Measurements from ENCODE around the gene PSMD1.

Gene PSMD1

GRCh38 chr2:231036578-231037106, 20.0 kb upstream of the PSMD1 start:
- DNase-seq = no peak

- DNase-seq = no peak
Measured at GRCh38 chr2:231037202-231037730, 19.4 kb upstream of the PSMD1 start, which contains the start of gene C2orf72. Gene C2orf72 (plus strand): TSS chr2:231037523. CDS start chr2:231037566, 43 bp downstream.

GRCh38 chr2:231037731-231038482, 18.8 kb upstream of the PSMD1 start:
- no peak for DNase-seq

GRCh38 chr2:231038483-231039293, 18.0 kb upstream of the PSMD1 start:
- DNase-seq = no peak

GRCh38 chr2:231039294-231039664, 17.4 kb upstream of the PSMD1 start:
- DNase-seq = no peak

- DNase-seq = no peak
Measured at GRCh38 chr2:231039821-231040364, 16.8 kb upstream of the PSMD1 start.

- DNase-seq = no peak
Measured at GRCh38 chr2:231041061-231041689, 15.5 kb upstream of the PSMD1 start.

GRCh38 chr2:231043796-231044195, 12.9 kb upstream of the PSMD1 start:
- no peak for DNase-seq

GRCh38 chr2:231046916-231047273, 9.8 kb upstream of the PSMD1 start:
- DNase-seq = no peak

GRCh38 chr2:231047274-231047922, 9.3 kb upstream of the PSMD1 start:
- no peak for DNase-seq

- no peak for DNase-seq
Measured at GRCh38 chr2:231047923-231048915, 8.4 kb upstream of the PSMD1 start.

GRCh38 chr2:231049286-231050017, 7.2 kb upstream of the PSMD1 start:
- no peak for DNase-seq

- no peak for DNase-seq
Measured at GRCh38 chr2:231050018-231050901, 6.4 kb upstream of the PSMD1 start.

GRCh38 chr2:231051116-231051515, 5.6 kb upstream of the PSMD1 start:
- DNase-seq = no peak

GRCh38 chr2:231052494-231053451, 3.9 kb upstream of the PSMD1 start:
- peak; percentile 79 for DNase-seq

- no peak for DNase-seq
Measured at GRCh38 chr2:231053846-231054245, 2.8 kb upstream of the PSMD1 start.

GRCh38 chr2:231057590-231057989, 923 bp downstream of the PSMD1 start:
- DNase-seq = no peak

Data from NCI-H1092 treated with DMSO at 0.1 percent for 48 hours (cell line).